ENCODE results near the gene IRF8.

The IRF8 gene

GRCh38 chr16:85960486-85961046 lies 61.6 kb downstream of the IRF8 start:
- Histone ChIP-seq H3K4me3 (ENCODE audit: low read length) (no peak overlapping the region), H4K20me1 (ENCODE audit: control insufficient read depth, insufficient read depth, low read depth, low read length) (no peaks in the 10 kb centered on the region), H3K27me3 (ENCODE audit: control insufficient read depth, low read length) (0 out of 2 replicates have a peak, but pooled peaks cover 3% of the 10 kb centered on the region), H3K4me2 (ENCODE audit: low read length) (no peak overlapping the region), H3F3A (ENCODE audit: control insufficient read depth, insufficient read depth) (0 out of 2 replicates have a peak, but pooled peaks cover 3% of the 10 kb centered on the region), H3K79me2 (ENCODE audit: control insufficient read depth, low read length) (no peaks in the 10 kb centered on the region), H3K9me3 (ENCODE audit: control insufficient read depth, insufficient read depth, low read length) (no peaks in the 10 kb centered on the region), H3K27ac (ENCODE audit: low read depth, low read length) (no peak overlapping the region), H3K36me3 (ENCODE audit: control insufficient read depth, low read length) (no peaks in the 10 kb centered on the region), H3K9me2 (replicated peaks; ENCODE audit: control insufficient read depth, low read length) (no peaks in the 10 kb centered on the region), H3K4me1 (ENCODE audit: control insufficient read depth, low read length) (peaks cover 41% of the 10 kb centered on the region)
- no peak for TF ChIP-seq EZH2phosphoT487 (IDR thresholded peaks at IDR 0.05; ENCODE audit: borderline replicate concordance, low read length)
- TF ChIP-seq, protein P1, sequence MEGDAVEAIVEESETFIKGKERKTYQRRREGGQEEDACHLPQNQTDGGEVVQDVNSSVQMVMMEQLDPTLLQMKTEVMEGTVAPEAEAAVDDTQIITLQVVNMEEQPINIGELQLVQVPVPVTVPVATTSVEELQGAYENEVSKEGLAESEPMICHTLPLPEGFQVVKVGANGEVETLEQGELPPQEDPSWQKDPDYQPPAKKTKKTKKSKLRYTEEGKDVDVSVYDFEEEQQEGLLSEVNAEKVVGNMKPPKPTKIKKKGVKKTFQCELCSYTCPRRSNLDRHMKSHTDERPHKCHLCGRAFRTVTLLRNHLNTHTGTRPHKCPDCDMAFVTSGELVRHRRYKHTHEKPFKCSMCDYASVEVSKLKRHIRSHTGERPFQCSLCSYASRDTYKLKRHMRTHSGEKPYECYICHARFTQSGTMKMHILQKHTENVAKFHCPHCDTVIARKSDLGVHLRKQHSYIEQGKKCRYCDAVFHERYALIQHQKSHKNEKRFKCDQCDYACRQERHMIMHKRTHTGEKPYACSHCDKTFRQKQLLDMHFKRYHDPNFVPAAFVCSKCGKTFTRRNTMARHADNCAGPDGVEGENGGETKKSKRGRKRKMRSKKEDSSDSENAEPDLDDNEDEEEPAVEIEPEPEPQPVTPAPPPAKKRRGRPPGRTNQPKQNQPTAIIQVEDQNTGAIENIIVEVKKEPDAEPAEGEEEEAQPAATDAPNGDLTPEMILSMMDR (IDR thresholded peaks at IDR 0.05; ENCODE audit: low read depth, low read length, poor library complexity, severe bottlenecking), result no peak

DNA sequence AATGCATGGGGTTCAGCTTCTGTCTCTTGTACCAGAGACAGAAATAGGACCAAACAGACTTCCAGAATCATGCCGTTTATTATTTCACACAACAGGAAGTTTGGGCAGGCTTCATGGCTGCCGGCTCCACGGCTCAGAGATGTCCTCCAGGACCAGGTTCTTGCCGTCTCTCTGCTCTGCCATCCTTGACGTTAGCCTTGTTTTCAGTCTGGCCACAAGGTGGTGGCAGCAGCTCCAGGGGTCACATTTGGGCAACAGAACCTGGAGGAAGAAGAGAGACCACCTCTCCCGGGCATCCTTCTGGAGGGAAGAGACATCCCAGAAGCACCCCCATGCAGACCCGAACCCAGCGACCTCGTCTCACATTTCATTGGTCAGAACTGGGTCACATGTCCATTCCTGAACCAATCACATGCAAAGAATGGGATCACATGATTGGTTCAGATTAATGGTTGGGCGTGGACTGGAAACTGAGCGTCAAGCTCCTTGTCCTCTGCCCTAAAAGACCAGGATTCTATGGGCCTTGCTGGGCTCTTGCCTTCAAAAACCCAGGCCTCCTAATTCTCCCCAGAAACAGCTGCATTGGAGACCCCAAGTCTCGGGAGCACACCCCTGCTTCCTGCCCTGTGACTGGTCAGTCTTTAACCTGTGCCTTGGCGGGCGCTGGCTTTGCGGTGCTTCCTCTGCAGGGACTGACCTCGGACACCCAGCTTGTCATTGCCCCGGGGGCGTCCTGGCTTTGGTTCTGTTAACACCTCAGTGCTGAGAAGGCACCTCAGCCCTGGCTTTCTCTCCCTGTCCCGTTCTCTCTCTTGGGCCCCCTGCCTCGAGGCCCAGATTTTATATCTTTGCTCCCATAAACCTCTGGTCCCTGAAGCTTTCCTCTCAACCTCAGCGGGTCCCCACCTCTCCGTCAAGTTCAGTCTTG lies 63.3 kb downstream of the IRF8 start:
- Histone ChIP-seq H3K27ac (ENCODE audit: low read depth, low read length) (no peak overlapping the region), H3K4me3 (ENCODE audit: low read length) (no peak overlapping the region), H3K4me2 (ENCODE audit: low read length) (no peak overlapping the region), H3K9me2 (replicated peaks; ENCODE audit: control insufficient read depth, low read length) (no peaks in the 10 kb centered on the region), H3K9me3 (ENCODE audit: control insufficient read depth, insufficient read depth, low read length) (no peaks in the 10 kb centered on the region), H4K20me1 (ENCODE audit: control insufficient read depth, insufficient read depth, low read depth, low read length) (no peaks in the 10 kb centered on the region), H3F3A (ENCODE audit: control insufficient read depth, insufficient read depth) (0 out of 2 replicates have a peak, but pooled peaks cover 3% of the 10 kb centered on the region), H3K27me3 (ENCODE audit: control insufficient read depth, low read length) (peaks cover 4% of the 10 kb centered on the region; the same call in 1 of the 2 replicates), H3K4me1 (ENCODE audit: control insufficient read depth, low read length) (peaks cover 35% of the 10 kb centered on the region), H3K36me3 (ENCODE audit: control insufficient read depth, low read length) (no peaks in the 10 kb centered on the region), H3K79me2 (ENCODE audit: control insufficient read depth, low read length) (no peaks in the 10 kb centered on the region)
- no peak for TF ChIP-seq EZH2phosphoT487 (IDR thresholded peaks at IDR 0.05; ENCODE audit: borderline replicate concordance, low read length)
- TF ChIP-seq, protein P1 (IDR thresholded peaks at IDR 0.05; ENCODE audit: low read depth, low read length, poor library complexity, severe bottlenecking), result peak; percentile 51

DNA sequence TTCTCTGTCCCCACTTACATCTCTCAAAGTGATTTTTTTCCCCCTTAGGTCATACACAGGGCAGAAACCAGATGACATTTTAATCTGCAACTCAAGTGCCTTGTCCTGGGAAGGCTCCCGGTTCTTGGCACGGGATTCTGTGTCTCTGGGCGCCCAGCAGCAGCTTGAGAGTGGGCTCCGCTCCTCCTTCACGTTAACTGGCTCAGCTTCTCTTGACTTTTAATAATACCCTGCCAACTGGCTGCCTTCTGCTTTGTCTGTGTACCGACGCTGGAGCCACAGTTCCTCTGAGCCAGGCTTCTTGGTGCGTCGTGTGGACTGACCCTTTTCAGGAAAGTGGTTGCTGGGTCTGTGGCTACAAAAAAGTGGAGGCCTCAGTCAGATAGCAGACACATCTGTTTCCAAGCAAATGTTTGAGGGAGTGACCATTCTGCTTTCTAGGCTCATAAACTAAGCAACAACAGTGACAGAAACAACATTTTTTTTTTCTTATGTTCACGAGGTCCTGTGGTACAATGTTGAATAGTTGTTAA lies 64.9 kb downstream of the IRF8 start:
- Histone ChIP-seq H3K79me2 (ENCODE audit: control insufficient read depth, low read length) (no peaks in the 10 kb centered on the region), H3K9me2 (replicated peaks; ENCODE audit: control insufficient read depth, low read length) (no peaks in the 10 kb centered on the region), H3K9me3 (ENCODE audit: control insufficient read depth, insufficient read depth, low read length) (no peaks in the 10 kb centered on the region), H3K27ac (ENCODE audit: low read depth, low read length) (no peak overlapping the region), H4K20me1 (ENCODE audit: control insufficient read depth, insufficient read depth, low read depth, low read length) (no peaks in the 10 kb centered on the region), H3K4me3 (ENCODE audit: low read length) (no peak overlapping the region), H3K36me3 (ENCODE audit: control insufficient read depth, low read length) (no peaks in the 10 kb centered on the region), H3K4me1 (ENCODE audit: control insufficient read depth, low read length) (peaks cover 43% of the 10 kb centered on the region), H3K27me3 (ENCODE audit: control insufficient read depth, low read length) (peaks cover 17% of the 10 kb centered on the region), H3F3A (ENCODE audit: control insufficient read depth, insufficient read depth) (no peaks in the 10 kb centered on the region), H3K4me2 (ENCODE audit: low read length) (no peak overlapping the region)
- TF ChIP-seq, protein P1 (IDR thresholded peaks at IDR 0.05; ENCODE audit: low read depth, low read length, poor library complexity, severe bottlenecking), result no peak
- no peak for TF ChIP-seq EZH2phosphoT487 (IDR thresholded peaks at IDR 0.05; ENCODE audit: borderline replicate concordance, low read length)

Measured in DOHH2 (cell line).